ENCODE results near the gene FGGY.

DNA sequence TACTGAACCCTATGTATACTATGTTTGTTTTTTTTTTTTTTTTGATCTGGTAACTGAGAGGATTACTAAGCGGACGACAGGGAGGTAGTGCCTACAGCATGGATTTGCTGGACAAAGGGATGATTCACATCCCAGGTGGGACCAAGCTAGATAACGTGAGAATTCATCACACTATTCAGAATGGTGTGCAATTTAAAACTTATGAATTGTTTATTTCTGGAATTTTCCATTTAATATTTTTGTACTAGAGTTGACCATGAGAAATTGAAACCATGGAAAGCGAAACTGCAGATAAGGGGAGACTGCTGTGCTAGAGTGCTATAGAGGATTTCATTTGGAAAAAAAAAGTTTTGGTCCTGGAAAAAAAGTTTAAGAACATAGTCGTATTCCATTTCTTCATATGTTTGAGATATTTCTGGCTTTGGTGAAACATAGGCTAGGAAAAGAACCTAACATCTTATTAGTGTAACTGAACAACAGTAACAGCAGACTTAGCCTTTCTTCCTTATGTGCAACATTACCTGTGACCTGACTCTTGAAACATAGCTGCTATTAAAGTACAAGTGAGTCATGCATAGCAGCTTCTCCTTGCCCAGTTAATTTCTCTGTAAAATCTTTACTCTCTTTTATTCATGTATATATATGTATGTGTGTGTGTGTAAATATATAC lies 202.5 kb downstream of the FGGY start:
- TF ChIP-seq, protein P1, sequence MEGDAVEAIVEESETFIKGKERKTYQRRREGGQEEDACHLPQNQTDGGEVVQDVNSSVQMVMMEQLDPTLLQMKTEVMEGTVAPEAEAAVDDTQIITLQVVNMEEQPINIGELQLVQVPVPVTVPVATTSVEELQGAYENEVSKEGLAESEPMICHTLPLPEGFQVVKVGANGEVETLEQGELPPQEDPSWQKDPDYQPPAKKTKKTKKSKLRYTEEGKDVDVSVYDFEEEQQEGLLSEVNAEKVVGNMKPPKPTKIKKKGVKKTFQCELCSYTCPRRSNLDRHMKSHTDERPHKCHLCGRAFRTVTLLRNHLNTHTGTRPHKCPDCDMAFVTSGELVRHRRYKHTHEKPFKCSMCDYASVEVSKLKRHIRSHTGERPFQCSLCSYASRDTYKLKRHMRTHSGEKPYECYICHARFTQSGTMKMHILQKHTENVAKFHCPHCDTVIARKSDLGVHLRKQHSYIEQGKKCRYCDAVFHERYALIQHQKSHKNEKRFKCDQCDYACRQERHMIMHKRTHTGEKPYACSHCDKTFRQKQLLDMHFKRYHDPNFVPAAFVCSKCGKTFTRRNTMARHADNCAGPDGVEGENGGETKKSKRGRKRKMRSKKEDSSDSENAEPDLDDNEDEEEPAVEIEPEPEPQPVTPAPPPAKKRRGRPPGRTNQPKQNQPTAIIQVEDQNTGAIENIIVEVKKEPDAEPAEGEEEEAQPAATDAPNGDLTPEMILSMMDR (IDR thresholded peaks at IDR 0.05; ENCODE audit: borderline replicate concordance, extremely low read depth, low read length, poor library complexity, severe bottlenecking): no peak
- no peak for TF ChIP-seq EZH2 (IDR thresholded peaks at IDR 0.05; ENCODE audit: borderline replicate concordance, low read depth, low read length, severe bottlenecking)

Measured in DND-41 (cell line).